NB4 (cell line): ENCODE data around the gene CD226.

Experiments used
- DNase-seq: peaks from one replicate; pipeline ENCODE4 v3.0.0; 2010; ENCODE audit warnings: low read depth
- H3K4me3 ChIP-seq: one replicate; pipeline ENCODE4 v1.5.1; 2011; ENCODE audit warnings: mild to moderate bottlenecking, low read depth, low read length, moderate library complexity
- CTCF ChIP-seq: IDR thresholded peaks from one replicate; pipeline ENCODE4 v1.5.1; 2012; ENCODE audit warnings: low read depth, low read length
- MYC ChIP-seq: IDR thresholded peaks from 2 replicates; pipeline ENCODE4 v1.6.1; 2011; ENCODE audit warnings: low read depth, low read length
- POLR2A ChIP-seq: IDR thresholded peaks from 2 replicates; pipeline ENCODE4 v1.6.1; 2011; ENCODE audit warnings: mild to moderate bottlenecking; ENCODE audit not compliant: insufficient read length; ENCODE audit errors: extremely low read depth
- TF ChIP-seq, protein P1 (sequence below): IDR thresholded peaks from 2 replicates; pipeline ENCODE4 v1.6.1; 2011; ENCODE audit warnings: low read depth, low read length

CD226 gene

DNA sequence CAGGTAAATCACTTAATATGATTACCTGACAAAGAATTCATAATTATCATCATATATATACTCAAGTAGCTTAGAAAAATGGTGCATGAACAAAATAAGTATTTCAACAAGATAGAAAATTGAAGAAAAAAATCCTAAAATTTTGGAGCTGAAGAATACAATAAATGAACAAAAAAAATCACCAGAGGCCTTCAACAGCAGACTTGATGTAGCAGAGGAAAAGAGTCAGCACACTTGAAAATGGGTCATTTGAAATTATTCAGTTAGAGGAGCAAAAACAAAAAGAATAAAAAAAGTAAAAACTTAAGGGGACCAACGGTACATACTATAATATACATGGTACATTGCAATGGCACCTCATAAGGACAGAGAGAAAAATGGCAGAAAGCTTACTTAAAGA is 40.2 kb upstream of the CD226 start:
- DNase-seq: no peak
- TF ChIP-seq CTCF (no peak), POLR2A (no peak), MYC (no peak)
- TF ChIP-seq, protein P1, sequence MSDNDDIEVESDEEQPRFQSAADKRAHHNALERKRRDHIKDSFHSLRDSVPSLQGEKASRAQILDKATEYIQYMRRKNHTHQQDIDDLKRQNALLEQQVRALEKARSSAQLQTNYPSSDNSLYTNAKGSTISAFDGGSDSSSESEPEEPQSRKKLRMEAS: no peak
- H3K4me3 ChIP-seq: no peak overlapping the region

DNA sequence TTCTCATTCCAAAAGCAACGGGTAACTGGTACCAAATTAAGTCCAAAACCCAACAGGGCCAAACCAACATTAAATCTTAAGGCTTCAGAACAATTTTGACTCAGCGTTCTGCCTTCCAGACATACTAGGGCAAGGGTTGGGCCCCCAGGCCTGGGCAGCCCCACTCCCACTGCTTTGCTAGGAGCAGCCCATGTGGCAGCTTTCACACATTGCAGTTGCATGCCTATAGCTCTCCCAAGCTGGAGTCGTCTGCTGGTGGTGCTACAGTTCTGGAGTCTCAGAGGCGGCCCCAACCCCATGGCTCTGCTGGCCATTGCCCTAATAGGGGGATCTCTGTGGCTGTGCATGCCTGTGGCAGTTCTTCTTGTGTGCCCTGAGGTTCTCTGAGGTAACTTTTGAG is 37.6 kb upstream of the CD226 start:
- H3K4me3 ChIP-seq: no peak overlapping the region
- no peak for DNase-seq

GRCh38 chr18:69982417-69982816 is 34.7 kb upstream of the CD226 start:
- TF ChIP-seq MYC: no peak
- DNase-seq: no peak
- H3K4me3 ChIP-seq: no peak overlapping the region

More for the DNA sequence above, 37.6 kb upstream of the CD226 start:
- no peak for TF ChIP-seq CTCF
- TF ChIP-seq, protein P1: no peak
- no peak for TF ChIP-seq POLR2A
- no peak for TF ChIP-seq MYC

DNA sequence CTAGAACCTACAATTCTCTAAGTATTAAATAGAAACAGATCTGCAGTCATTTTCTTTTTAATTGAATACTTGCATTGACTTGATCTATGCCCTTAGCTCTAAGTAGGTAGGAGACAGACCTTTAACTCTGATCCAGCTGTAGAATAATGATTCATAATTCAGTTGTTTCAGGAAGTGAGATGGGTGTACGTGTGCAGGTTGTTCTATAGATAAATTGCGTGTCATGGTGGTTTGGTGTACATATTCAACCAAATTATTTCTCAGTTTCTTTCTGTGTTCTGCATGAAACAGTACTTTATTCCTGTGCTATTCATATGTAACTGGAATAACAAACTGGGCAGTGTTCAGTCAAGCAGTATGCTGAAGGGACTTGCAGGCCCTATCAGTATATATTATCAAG is 34.3 kb upstream of the CD226 start:
- TF ChIP-seq, protein P1: no peak
- no peak for TF ChIP-seq POLR2A
- TF ChIP-seq CTCF: no peak

DNA sequence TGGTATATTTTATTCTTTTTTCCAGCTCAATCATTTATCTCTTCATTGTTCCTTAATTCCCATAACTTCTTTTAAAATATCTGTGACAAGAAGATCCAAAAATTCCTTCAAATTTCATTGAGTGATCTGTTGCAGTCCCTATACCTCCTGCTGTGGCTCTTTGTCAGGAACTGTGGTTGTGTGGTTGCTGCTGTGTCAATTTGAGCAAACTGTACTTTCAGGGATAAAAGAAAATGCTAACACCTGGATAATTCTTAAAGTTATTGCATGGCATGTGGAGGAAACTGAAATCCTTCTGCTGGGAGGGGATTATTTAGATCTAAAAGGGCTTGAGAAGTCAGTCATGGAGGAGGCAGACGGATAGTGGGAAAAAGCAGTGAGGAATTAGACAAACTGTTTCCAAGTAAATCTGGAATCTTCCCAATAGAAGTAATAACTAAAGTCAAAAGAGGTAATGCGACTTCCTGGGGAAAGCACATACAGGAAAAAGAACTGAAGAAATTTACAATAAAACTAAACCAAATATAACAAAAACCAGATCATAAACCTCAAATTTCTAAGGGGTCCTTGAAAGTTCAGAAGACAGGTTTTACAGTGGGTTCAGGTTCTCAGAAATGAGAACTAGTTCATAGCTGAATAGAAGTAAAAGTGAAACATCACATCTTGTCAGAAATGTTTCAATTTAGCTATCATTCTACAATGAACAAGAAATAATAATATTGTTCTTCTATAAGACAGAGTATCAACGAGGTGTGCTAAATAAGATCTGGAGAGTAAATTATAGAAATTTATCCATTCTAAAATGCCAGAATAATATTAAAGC is 33.5 kb upstream of the CD226 start:
- no peak for DNase-seq
- TF ChIP-seq MYC: no peak
- no peak for TF ChIP-seq CTCF
- TF ChIP-seq, protein P1: no peak
- no peak for TF ChIP-seq POLR2A
- no peak overlapping the region for H3K4me3 ChIP-seq

More for the DNA sequence above, 34.3 kb upstream of the CD226 start:
- H3K4me3 ChIP-seq: no peak overlapping the region
- no peak for DNase-seq

DNA sequence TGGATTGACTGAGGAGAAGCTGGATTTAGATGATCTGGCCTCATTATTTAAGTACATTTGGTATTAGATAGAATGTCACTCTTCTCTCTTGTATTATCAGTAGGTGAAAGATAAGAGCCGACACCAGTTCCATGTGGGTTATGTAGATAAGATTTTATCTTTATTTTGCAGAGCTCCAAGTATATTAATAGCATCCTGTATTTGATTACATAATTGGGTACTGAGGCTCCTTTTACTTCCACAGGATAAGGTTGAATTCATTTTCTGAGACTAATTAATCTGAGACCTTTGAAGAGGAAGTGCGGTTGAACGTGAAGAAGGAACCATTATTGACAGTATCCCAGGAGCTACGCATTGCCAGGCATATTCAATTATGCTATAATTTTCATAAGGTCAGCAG is 32.8 kb upstream of the CD226 start:
- H3K4me3 ChIP-seq: no peak overlapping the region
- TF ChIP-seq POLR2A: no peak
- TF ChIP-seq MYC: no peak
- TF ChIP-seq, protein P1: no peak
- no peak for TF ChIP-seq CTCF
- no peak for DNase-seq
